Mammary epithelial cell (primary cell): Measurements from ENCODE around the gene SDCCAG8.

Experiments used
- CTCF ChIP-seq, 2 donors: IDR thresholded peaks in 1 of 2; conservative IDR thresholded peaks in 1 of 2; 2 replicates each; pipeline ENCODE4 v1.5.1; 2011 to 2012; ENCODE audit warnings: inconsistent platforms in 2 of 2, low read length in 2 of 2, mild to moderate bottlenecking in 2 of 2, control low read depth in 1 of 2, low read depth in 1 of 2; ENCODE audit not compliant: insufficient read depth in 1 of 2; ENCODE audit errors: extremely low read depth in 1 of 2
- EZH2 ChIP-seq: IDR thresholded peaks from 2 replicates; pipeline ENCODE4 v1.6.1; 2012; ENCODE audit warnings: low read length, inconsistent platforms, borderline replicate concordance

- TF ChIP-seq CTCF (conservative IDR thresholded peaks at IDR 0.05 in 1 of 2, IDR thresholded peaks at IDR 0.05 in 1 of 2; ENCODE audit: extremely low read depth in 1 of 2, insufficient read depth in 1 of 2, low read depth in 1 of 2, low read length in 2 of 2) (no peak), EZH2 (no peak)
Measured at GRCh38 chr1:243254233-243254926, 1.5 kb upstream of the SDCCAG8 start.
